Skin of body (tissue), 2 donors: ENCODE results near the gene SIN3A. TPM values are rescaled to one million over a fixed set of nuclear protein-coding genes. Genes with fewer than 3 reads are reported as not detected.
A peak's percentile ranks its signal among the peaks of the same experiment; 100 is the strongest.
"Not testable (repeated sequence)": the region's sequence is repeated elsewhere in the genome, so short reads cannot be mapped to it uniquely, and the experiment has no call there.

Experiments used
- DNase-seq: peaks from one replicate; lab custom pipeline; 2025; lab: John Stamatoyannopoulos, UW
- total RNA-seq: library from RNA; depleted of rRNA; stranded (reverse); fragments of >200 nt; gene quantifications from one replicate; pipeline ENCODE4 v1.2.3, GENCODE V29; 2014

SIN3A gene
- total RNA-seq, 1 donor from 2014 or later = 44.5 TPM

GRCh38 chr15:75450307-75451201 lies 936 bp downstream of the SIN3A start:
- peak; percentile 94 for DNase-seq

- DNase-seq = no peak
Measured at GRCh38 chr15:75449585-75450306, 1.7 kb downstream of the SIN3A start.

GRCh38 chr15:75448171-75448570 lies 3.3 kb downstream of the SIN3A start:
- DNase-seq = not testable (repeated sequence)

GRCh38 chr15:75446151-75446550 lies 5.3 kb downstream of the SIN3A start:
- no peak for DNase-seq

GRCh38 chr15:75445324-75445723 lies 6.2 kb downstream of the SIN3A start:
- not testable (repeated sequence) for DNase-seq

DNA sequence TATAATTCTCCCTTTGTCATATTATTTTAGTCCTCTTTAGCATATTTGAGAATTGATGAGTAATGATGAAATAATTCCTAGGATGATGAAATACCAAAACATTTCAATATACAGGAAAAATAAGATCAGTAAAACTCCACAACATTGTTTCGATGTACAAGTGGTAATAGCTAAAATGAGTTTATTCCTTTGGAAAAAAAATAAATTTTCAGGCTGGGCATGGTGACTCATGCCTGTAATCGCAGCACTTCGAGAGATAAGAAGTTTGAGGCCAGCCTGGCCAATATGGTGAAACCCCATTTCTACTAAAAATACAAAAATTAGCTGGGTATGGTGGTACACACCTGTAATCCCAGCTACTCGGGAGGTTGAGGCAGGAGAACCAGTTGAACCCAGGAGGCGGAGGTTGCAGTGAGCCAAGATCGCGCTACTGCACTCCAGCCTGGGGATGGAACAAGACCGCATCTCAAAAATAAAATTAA lies 7.5 kb downstream of the SIN3A start:
- DNase-seq = not testable (repeated sequence)

GRCh38 chr15:75437721-75438120 lies 13.8 kb downstream of the SIN3A start:
- DNase-seq = no peak

GRCh38 chr15:75436881-75437280 lies 14.6 kb downstream of the SIN3A start:
- DNase-seq = no peak

DNA sequence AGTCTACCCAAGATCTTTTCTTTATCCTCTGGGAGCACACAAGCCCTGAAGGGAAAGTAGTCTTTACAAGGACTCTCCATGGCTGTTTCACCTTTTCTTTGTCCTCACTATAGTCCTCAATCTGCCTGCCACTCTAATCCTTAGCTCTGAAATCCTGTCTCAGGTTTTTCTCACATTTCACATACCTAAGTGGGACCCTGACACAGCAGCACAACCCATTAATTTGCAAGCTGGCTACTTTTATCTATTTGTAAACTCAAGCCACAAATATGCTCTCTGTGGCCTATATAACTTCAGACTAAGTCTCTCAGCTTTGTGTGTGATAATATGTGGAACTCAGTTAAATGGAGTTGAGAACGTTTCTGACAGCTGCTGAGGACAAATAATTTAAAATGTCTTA lies 19.8 kb downstream of the SIN3A start:
- DNase-seq = no peak

GRCh38 chr15:75431270-75431669 lies 20.2 kb downstream of the SIN3A start:
- DNase-seq = no peak

DNA sequence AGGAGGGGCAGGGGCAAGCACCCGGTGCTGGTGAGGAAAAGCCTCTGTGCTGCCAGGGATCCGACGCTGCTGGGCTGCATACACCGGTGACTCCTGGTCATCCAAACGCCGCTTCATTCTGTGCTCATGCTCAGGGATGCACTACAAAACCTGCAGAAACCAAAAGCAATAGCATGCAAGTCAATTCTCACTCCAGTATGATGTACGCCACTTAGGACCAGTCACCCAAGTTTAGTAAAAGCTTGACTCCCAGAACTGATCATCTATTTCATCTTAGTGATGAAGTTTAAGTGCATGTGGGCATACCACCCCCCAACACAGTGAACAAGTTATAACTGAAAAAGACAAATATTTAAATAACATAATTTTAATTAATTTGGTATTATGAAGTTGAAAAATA lies 21.2 kb downstream of the SIN3A start:
- DNase-seq = no peak

DNA sequence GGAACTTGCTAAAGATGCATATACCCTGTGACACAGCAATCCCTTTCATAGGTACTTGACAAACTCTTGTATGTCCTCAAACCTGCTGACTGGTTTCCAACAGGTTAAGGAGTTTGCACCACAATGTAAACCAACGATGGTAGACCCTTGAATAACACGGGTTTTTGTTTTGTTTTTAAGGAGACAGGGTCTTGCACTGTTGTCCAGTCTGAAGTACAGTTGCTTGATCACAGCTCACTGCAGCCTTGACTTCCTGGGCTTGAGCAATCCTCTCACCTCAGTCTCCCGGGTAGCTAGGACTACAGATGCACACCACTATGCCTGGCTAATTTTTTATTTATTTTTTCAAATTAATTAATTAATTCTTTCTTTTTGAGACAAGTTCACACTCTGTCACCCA lies 23.3 kb downstream of the SIN3A start:
- DNase-seq = no peak

GRCh38 chr15:75425966-75426500 lies 25.5 kb downstream of the SIN3A start:
- DNase-seq = no peak

DNA sequence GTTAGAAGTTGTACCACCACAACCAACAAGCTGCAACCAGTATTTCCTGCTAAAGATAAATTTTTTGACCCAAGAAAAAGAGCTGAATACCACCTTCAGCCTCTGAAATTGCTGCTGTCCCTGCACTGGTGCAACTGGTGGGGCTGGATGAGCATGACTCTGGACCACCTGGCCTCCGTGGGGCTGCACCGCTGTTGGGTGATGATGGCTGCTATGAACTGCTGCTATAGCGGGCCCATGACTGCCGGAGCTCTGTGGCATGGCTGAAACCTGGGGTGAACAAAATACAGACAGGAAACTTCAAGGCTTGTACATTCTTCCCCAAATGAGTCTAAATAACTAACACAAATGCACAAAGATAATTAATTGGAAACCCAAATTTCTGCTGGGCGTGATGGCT lies 28.9 kb downstream of the SIN3A start:
- no peak for DNase-seq

DNA sequence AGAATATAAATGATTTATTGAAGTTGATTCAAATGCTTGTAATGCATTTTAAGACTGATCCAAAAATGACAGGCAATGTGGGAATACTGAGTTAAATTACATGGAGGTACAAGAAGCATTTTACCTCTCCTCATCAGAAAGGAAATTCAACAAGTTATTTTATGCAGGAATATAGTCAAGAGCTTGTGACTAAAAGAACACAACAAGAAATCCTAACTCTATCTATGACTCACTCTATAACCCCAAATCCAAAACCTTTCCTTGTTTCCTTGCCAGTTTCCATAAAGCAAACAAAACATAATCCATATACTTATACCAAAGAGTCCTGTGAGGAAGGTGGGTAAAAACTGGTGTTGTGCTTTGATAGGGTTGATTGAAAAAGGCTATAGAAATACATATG lies 30.8 kb downstream of the SIN3A start:
- DNase-seq = no peak

DNA sequence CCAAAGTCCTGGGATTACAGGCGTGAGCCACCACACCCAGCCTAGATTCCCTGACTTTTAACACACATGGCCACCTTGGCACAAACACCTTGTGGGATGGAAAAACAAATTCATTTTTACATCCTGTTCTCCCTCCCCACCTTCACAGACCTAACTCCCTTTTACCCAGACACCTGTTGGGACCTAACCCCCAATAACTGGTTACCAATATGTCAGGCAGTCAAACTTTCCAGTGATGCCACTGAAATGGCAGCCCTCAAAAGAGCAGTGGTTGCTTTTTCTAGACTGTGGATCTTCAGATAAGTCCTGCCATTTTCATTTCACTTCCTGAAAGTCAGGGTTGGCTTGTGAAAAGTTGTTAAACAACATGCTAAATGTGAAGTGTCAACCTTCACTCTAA lies 34.9 kb downstream of the SIN3A start:
- no peak for DNase-seq

DNA sequence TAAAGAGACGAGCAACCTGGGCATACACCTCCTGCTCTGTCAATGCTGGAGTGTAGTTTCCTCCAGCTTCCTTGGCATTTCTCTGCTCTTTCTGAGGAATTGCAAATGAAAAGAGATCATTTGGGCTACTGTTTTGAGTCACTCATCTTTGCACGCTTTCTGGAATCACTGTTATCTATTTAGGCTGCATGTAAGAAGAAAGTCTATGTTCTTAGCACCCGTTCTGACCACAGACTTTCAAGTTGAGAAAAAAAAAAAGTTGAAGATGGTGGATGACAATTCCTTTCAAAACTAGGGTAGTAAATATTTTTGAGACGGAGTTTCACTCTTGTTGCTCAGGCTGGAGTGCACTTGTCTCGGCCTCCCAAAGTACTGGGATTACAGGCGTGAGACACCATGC lies 41.3 kb downstream of the SIN3A start:
- no peak for DNase-seq

DNA sequence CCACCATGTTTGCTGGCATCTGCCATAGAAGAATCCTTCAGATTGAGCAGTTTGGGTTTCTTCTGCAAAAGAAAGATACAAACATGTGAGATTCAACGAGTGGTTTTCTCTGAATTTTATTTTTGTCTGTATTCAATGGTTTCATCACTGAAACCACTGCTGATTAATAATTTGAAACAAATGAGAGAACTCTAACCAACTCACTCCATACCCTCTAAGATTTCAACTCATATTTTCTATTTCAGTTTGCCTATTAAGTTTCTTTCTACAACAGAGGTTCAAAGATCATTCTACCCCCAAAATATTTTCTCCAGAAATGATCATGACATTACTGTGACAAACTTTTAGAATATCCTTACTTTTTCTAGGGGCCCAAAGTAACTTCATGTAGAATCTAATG lies 44.4 kb downstream of the SIN3A start:
- no peak for DNase-seq

DNA sequence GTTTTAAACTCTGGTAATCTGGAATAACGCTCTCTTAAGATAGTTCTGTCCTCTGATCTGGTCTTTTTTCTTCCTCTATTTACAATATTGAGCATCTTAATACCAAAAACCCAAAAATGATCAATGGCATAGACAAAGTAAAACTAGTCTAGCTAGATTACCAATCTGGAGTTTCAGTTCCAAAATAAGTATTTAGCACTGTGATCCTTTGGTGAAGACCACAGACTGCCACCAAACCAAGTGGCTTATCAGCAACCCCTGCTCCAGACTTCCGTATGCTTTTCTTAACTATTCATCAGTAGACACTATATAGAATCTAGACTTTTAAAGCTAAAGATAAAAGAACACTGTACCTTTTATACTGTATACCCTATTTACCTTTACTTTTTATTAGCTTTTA lies 47.6 kb downstream of the SIN3A start:
- DNase-seq = no peak

DNA sequence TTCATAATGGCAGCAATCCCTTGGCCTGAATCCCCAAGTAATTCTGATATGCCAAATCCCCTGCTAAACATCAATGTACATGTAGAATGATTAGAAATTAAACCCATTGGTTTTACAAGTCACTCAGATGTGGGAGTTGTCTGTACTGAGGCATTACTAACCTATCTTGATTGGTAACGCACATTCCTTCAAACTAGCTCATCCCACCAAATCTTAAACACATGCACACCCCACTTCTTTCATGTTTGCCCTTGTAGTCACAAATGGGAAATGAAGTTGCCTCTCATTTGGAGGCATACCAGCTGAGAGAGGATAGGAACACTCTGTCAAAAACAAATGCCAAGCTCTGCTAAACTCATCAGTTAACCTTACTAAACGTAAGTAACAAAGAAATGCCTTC lies 54.0 kb downstream of the SIN3A start:
- DNase-seq = no peak

- no peak for DNase-seq
Measured at GRCh38 chr15:75389791-75390382, 61.6 kb downstream of the SIN3A start.

DNA sequence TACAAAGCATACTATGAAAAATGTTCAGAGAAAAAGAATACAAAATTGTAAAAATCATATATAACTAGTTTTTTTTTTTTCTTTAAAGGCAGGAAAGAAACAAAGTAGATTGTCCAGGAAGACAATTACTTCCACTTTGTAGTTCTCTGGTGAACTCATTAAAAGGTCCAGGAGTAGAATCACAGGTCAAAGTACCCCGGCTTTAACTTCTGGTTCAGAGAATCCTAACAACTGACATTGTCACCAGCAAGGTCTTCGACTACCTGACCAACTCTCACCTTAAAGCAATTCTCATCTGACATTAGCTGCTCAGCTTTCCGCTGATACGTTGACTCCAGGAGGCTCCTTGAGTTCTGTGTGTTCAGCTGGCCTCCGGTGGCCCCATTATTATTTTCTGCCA lies 67.5 kb downstream of the SIN3A start:
- DNase-seq = not testable (repeated sequence)
